OCI-LY1 (cell line): ENCODE measurements around the gene CHRNA4.

Experiments used
- H2AFZ ChIP-seq: fragments of 200-600 bp; sonication (generic), shearing (Covaris generic); 2 replicates; pipeline ENCODE4 v1.6.0; 2014; ENCODE audit warnings: antibody characterized with exemption, mild to moderate bottlenecking, low read length
- H3F3A ChIP-seq: fragments of 200-600 bp; sonication (generic), shearing (Covaris generic); 2 replicates; pipeline ENCODE4 v1.6.0; 2014; ENCODE audit warnings: mild to moderate bottlenecking, antibody characterized with exemption, low read length, moderate library complexity; ENCODE audit not compliant: insufficient read depth
- H3K27ac ChIP-seq: fragments of 200-600 bp; sonication (generic); 2 replicates; pipeline ENCODE4 v1.5.1; 2014; ENCODE audit warnings: low read length, mixed run types, mild to moderate bottlenecking, low read depth; ENCODE audit not compliant: poor library complexity, severe bottlenecking
- H3K27me3 ChIP-seq: fragments of 200-600 bp; sonication (generic); 2 replicates; pipeline ENCODE4 v1.6.0; 2014; ENCODE audit warnings: antibody characterized with exemption, mild to moderate bottlenecking, low read length, moderate library complexity; ENCODE audit not compliant: insufficient read depth
- H3K36me3 ChIP-seq: fragments of 200-600 bp; sonication (generic); 2 replicates; pipeline ENCODE4 v1.6.1; 2014; ENCODE audit warnings: mild to moderate bottlenecking, antibody characterized with exemption, low read length, moderate library complexity, mixed read lengths; ENCODE audit not compliant: insufficient read depth
- H3K4me1 ChIP-seq: fragments of 200-600 bp; sonication (generic); 2 replicates; pipeline ENCODE4 v1.5.1; 2014; ENCODE audit warnings: mild to moderate bottlenecking, low read length, moderate library complexity; ENCODE audit not compliant: insufficient read depth, severe bottlenecking
- H3K4me2 ChIP-seq: fragments of 200-600 bp; sonication (generic), shearing (Covaris generic); 2 replicates; pipeline ENCODE4 v1.6.1; 2014; ENCODE audit warnings: low read length
- H3K4me3 ChIP-seq: fragments of 200-600 bp; sonication (generic); 2 replicates; pipeline ENCODE4 v1.5.1; 2014; ENCODE audit warnings: low read length, low read depth, mild to moderate bottlenecking, mixed read lengths; ENCODE audit not compliant: poor library complexity, severe bottlenecking
- H3K79me2 ChIP-seq: fragments of 200-600 bp; shearing (Covaris generic); 2 replicates; pipeline ENCODE4 v1.6.1; 2016; ENCODE audit warnings: mixed run types, low read length, mixed read lengths; ENCODE audit not compliant: insufficient read depth
- H3K9ac ChIP-seq: fragments of 200-600 bp; sonication (generic), shearing (Covaris generic); 2 replicates; pipeline ENCODE4 v1.6.1; 2014; ENCODE audit warnings: mild to moderate bottlenecking, low read length, mixed read lengths
- H3K9me2 ChIP-seq: fragments of 200-600 bp; sonication (generic), shearing (Covaris generic); 2 replicates; pipeline ENCODE4 v1.6.1; 2014; ENCODE audit warnings: low read depth, mild to moderate bottlenecking, low read length, mixed read lengths
- H3K9me3 ChIP-seq: fragments of 200-600 bp; shearing (Covaris generic); 2 replicates; pipeline ENCODE4 v1.6.1; 2014; ENCODE audit warnings: low read length, mixed read lengths
- H4K20me1 ChIP-seq: fragments of 200-600 bp; sonication (generic), shearing (Covaris generic); 2 replicates; pipeline ENCODE4 v1.6.0; 2016; ENCODE audit warnings: mild to moderate bottlenecking, low read length; ENCODE audit not compliant: insufficient read depth
- EZH2 ChIP-seq: fragments of 200-600 bp; sonication (generic), shearing (Covaris generic); IDR thresholded peaks from 2 replicates; pipeline ENCODE4 v1.8.0; 2017; ENCODE audit warnings: borderline replicate concordance, mixed run types, mild to moderate bottlenecking, antibody characterized with exemption, low read length, moderate library complexity, mixed read lengths
- TF ChIP-seq, protein P1 (sequence below): fragments of 200-600 bp; sonication (generic), shearing (Covaris generic); IDR thresholded peaks from 2 replicates; pipeline ENCODE4 v1.5.1; 2017; ENCODE audit warnings: mild to moderate bottlenecking, antibody characterized with exemption, low read length, moderate library complexity, mixed read lengths

The CHRNA4 gene

DNA sequence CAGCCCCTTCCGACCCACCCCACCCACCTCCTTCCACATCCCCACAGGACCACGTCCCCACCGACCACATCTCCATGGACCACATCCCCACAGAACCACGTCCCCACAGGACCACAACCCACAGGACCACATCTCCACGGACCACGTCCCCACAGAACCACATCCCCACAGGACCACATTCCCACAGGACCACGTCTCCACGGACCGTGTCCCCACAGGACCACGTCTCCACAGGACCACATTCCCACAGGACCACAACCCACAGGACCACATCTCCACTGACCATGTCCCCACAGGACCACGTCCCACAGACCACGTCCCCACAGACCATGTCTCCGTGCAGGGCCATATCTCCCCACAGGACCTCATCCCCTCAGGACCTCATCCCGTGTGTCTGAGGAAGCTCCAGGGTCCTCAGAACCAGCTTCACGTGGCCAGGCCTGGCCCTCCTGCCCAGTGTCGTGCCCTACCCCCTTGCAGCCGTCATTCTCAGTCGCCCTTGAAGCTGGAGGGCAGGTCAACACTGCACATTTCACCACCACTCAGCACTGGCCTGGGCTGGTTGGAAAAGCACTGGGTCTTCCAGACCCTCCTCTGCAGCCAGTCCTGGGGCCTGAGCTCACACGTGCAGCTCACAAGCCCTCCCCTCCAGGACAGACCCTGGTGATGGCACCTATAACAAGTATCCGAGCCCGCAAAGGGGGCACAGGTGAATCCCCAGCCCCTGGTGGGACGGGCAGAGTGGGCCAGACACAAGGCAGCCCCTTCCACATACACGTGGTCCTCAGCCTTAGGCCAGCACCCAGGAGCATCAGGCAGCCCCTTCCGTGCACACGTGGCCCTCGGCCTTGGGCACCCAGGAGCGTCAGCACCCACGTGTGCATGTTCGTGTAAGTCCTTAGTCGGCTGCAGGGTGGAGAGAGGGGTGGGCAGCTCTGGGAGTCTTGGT lies 3.9 kb downstream of the CHRNA4 start:
- Histone ChIP-seq H3F3A (no peaks in the 10 kb centered on the region), H2AFZ (no peak overlapping the region), H4K20me1 (no peaks in the 10 kb centered on the region), H3K36me3 (no peaks in the 10 kb centered on the region), H3K27me3 (no peaks in the 10 kb centered on the region), H3K27ac (no peak overlapping the region), H3K79me2 (no peaks in the 10 kb centered on the region), H3K4me1 (no peaks in the 10 kb centered on the region), H3K9ac (no peak overlapping the region), H3K9me3 (no peaks in the 10 kb centered on the region), H3K9me2 (no peaks in the 10 kb centered on the region), H3K4me2 (no peak overlapping the region), H3K4me3 (no peak overlapping the region)
- TF ChIP-seq, protein P1, sequence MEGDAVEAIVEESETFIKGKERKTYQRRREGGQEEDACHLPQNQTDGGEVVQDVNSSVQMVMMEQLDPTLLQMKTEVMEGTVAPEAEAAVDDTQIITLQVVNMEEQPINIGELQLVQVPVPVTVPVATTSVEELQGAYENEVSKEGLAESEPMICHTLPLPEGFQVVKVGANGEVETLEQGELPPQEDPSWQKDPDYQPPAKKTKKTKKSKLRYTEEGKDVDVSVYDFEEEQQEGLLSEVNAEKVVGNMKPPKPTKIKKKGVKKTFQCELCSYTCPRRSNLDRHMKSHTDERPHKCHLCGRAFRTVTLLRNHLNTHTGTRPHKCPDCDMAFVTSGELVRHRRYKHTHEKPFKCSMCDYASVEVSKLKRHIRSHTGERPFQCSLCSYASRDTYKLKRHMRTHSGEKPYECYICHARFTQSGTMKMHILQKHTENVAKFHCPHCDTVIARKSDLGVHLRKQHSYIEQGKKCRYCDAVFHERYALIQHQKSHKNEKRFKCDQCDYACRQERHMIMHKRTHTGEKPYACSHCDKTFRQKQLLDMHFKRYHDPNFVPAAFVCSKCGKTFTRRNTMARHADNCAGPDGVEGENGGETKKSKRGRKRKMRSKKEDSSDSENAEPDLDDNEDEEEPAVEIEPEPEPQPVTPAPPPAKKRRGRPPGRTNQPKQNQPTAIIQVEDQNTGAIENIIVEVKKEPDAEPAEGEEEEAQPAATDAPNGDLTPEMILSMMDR, result no peak
- TF ChIP-seq EZH2, result no peak

DNA sequence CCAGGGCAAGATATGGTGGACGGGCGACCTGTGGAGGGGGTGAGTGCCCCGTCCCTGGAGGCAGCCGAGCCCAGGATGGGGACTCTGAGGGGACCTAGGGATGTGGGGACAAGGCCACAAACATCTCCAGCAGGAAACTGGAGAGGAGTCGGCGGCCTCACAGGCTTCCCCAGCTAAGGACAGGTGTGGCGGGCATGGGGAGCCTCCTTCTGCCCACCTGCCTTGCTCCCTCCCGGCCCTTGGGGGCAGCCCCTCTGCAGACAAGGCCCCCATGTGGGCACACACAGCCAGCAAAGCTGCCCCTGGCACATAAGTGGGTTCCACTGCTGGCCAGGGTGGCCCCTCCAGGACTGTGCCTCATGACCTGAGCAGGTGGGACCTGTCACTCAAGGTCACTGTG lies 4.6 kb downstream of the CHRNA4 start:
- H4K20me1 ChIP-seq, result no peaks in the 10 kb centered on the region
- no peaks in the 10 kb centered on the region for H3K9me3 ChIP-seq
- H3K36me3 ChIP-seq, result no peaks in the 10 kb centered on the region
- H3K79me2 ChIP-seq, result no peaks in the 10 kb centered on the region
- H3K27ac ChIP-seq, result no peak overlapping the region
- H3K4me3 ChIP-seq, result no peak overlapping the region
- no peak overlapping the region for H2AFZ ChIP-seq
- no peak overlapping the region for H3K4me2 ChIP-seq
- H3K4me1 ChIP-seq, result no peaks in the 10 kb centered on the region
- H3F3A ChIP-seq, result no peaks in the 10 kb centered on the region
- H3K27me3 ChIP-seq, result no peaks in the 10 kb centered on the region
- no peak overlapping the region for H3K9ac ChIP-seq
- TF ChIP-seq, protein P1, result no peak
- TF ChIP-seq EZH2, result no peak
- H3K9me2 ChIP-seq, result no peaks in the 10 kb centered on the region

DNA sequence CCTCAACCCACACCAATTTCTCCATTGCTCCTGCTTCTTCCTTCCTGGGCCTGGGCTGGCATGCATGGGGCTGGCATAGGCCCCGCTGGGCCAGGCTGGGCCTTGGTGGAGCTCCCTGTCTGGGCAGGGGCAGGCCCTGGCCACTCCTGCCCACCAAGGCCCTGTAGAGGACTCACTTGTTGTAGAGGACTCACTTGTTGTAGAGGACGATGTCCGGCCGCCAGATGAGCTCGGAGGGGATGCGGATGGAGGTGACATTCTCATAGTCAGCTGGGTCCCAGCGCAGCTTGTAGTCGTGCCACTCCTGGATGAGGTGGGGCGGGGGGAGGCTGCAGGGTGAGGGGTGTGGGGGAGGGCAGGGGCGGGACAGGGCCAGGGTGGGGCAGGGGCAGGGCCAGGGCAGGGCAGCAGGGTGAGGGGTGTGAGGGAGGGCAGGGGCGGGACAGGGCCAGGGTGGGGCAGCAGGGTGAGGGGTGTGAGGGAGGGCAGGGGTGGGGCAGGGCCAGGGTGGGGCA lies 5.3 kb downstream of the CHRNA4 start:
- H3K27me3 ChIP-seq, result no peaks in the 10 kb centered on the region
- no peaks in the 10 kb centered on the region for H3K36me3 ChIP-seq
- no peak overlapping the region for H3K4me2 ChIP-seq
- no peak overlapping the region for H3K4me3 ChIP-seq
- no peaks in the 10 kb centered on the region for H3K79me2 ChIP-seq
- H3K9me3 ChIP-seq, result no peaks in the 10 kb centered on the region
- no peak overlapping the region for H3K9ac ChIP-seq
- H3K9me2 ChIP-seq, result no peaks in the 10 kb centered on the region
- no peak overlapping the region for H3K27ac ChIP-seq
- TF ChIP-seq, protein P1, result no peak
- no peak for TF ChIP-seq EZH2
- H3K4me1 ChIP-seq, result no peaks in the 10 kb centered on the region
- no peaks in the 10 kb centered on the region for H3F3A ChIP-seq
- no peak overlapping the region for H2AFZ ChIP-seq
- H4K20me1 ChIP-seq, result no peaks in the 10 kb centered on the region
